DND-41 (cell line): Measurements from ENCODE around the gene LAMA2.

ENCODE experiments used
- ATAC-seq: fragments of 200-7000 bp; cut with Tn5 transposase; 3 replicates; pipeline ENCODE4 v1.9.1; 2021; ENCODE audit warnings: low read depth; ENCODE audit not compliant: insufficient read depth
- DNase-seq: peaks from one replicate; pipeline ENCODE4 v3.0.0-alpha.2; 2020
- H2AFZ ChIP-seq: 2 replicates; pipeline ENCODE4 v1.6.0; 2012; ENCODE audit warnings: low read depth, low read length
- H3K27ac ChIP-seq: 2 replicates; pipeline ENCODE4 v1.5.1; 2012; ENCODE audit warnings: low read length, inconsistent platforms
- H3K27me3 ChIP-seq: fragments of 200-600 bp; sonication (generic); 2 replicates; pipeline ENCODE4 v1.6.0; 2012; ENCODE audit warnings: low read length, mild to moderate bottlenecking, inconsistent platforms; ENCODE audit not compliant: insufficient read depth, poor library complexity
- H3K36me3 ChIP-seq: 2 replicates; pipeline ENCODE4 v1.5.1; 2012; ENCODE audit warnings: low read length, inconsistent platforms; ENCODE audit not compliant: insufficient read depth
- H3K4me1 ChIP-seq: 2 replicates; pipeline ENCODE4 v1.5.1; 2012; ENCODE audit warnings: mild to moderate bottlenecking, low read length; ENCODE audit not compliant: insufficient read depth
- H3K4me2 ChIP-seq: 2 replicates; pipeline ENCODE4 v1.6.0; 2012; ENCODE audit warnings: mild to moderate bottlenecking, moderate library complexity, low read length, inconsistent platforms; ENCODE audit not compliant: insufficient read depth
- H3K4me3 ChIP-seq, 2 experiments: fragments of 200-600 bp in 1 of 2; shearing (Covaris generic) in 1 of 2; 2 replicates each; pipeline ENCODE4 v1.5.1; 2012 to 2016; ENCODE audit warnings: inconsistent platforms in 2 of 2, low read length in 2 of 2, mild to moderate bottlenecking in 2 of 2, low read depth in 1 of 2, moderate library complexity in 1 of 2
- H3K79me2 ChIP-seq: 2 replicates; pipeline ENCODE4 v1.6.0; 2012; ENCODE audit warnings: low read length, inconsistent platforms; ENCODE audit not compliant: insufficient read depth
- H3K9ac ChIP-seq: 2 replicates; pipeline ENCODE4 v1.6.0; 2012; ENCODE audit warnings: low read depth, mild to moderate bottlenecking, inconsistent platforms, low read length, moderate library complexity
- H3K9me3 ChIP-seq: 2 replicates; pipeline ENCODE4 v1.5.1; 2012; ENCODE audit warnings: low read length, moderate library complexity, mild to moderate bottlenecking, inconsistent platforms; ENCODE audit not compliant: insufficient read depth, severe bottlenecking
- H4K20me1 ChIP-seq: 2 replicates; pipeline ENCODE4 v1.6.0; 2012; ENCODE audit warnings: low read length; ENCODE audit not compliant: insufficient read depth
- EZH2 ChIP-seq: IDR thresholded peaks from 3 replicates; pipeline ENCODE4 v1.6.1; 2012; ENCODE audit warnings: borderline replicate concordance, low read depth, mild to moderate bottlenecking, moderate library complexity, low read length, inconsistent platforms; ENCODE audit not compliant: severe bottlenecking
- TF ChIP-seq, protein P1 (sequence below): IDR thresholded peaks from 2 replicates; pipeline ENCODE4 v1.5.1; 2012; ENCODE audit warnings: borderline replicate concordance, low read length, moderate library complexity, mild to moderate bottlenecking; ENCODE audit not compliant: poor library complexity, severe bottlenecking; ENCODE audit errors: extremely low read depth

Gene LAMA2

DNA sequence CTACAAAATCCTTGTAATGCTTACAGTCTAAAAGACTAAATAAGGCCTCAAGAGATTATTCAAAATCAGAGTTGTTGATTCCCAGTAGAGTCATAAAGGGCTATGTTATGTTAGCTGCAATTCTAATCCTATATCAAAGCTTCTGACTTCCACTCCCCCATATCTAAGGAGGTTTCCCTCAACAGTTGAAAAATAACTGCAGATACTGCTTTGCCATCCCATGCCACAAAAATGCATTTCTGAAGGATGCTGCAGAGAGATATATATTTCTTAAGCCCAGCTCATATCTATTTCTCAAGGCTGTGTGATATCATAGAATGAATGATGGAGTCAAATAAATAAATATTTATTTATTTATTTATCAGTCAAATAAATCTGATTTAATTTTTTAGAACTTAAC lies 332.3 kb downstream of the LAMA2 start:
- Histone ChIP-seq H3K79me2 (no peaks in the 10 kb centered on the region), H3K4me1 (no peaks in the 10 kb centered on the region), H3K36me3 (no peaks in the 10 kb centered on the region), H3K4me2 (no peak overlapping the region), H3K4me3 (no peak overlapping the region), H3K9ac (no peak overlapping the region), H2AFZ (no peak overlapping the region), H3K27me3 (no peaks in the 10 kb centered on the region), H4K20me1 (no peaks in the 10 kb centered on the region), H3K27ac (no peak overlapping the region), H3K9me3 (no peaks in the 10 kb centered on the region)
- no peak for TF ChIP-seq EZH2
- TF ChIP-seq, protein P1, sequence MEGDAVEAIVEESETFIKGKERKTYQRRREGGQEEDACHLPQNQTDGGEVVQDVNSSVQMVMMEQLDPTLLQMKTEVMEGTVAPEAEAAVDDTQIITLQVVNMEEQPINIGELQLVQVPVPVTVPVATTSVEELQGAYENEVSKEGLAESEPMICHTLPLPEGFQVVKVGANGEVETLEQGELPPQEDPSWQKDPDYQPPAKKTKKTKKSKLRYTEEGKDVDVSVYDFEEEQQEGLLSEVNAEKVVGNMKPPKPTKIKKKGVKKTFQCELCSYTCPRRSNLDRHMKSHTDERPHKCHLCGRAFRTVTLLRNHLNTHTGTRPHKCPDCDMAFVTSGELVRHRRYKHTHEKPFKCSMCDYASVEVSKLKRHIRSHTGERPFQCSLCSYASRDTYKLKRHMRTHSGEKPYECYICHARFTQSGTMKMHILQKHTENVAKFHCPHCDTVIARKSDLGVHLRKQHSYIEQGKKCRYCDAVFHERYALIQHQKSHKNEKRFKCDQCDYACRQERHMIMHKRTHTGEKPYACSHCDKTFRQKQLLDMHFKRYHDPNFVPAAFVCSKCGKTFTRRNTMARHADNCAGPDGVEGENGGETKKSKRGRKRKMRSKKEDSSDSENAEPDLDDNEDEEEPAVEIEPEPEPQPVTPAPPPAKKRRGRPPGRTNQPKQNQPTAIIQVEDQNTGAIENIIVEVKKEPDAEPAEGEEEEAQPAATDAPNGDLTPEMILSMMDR, result no peak
- no peak for ATAC-seq
- DNase-seq, result no peak

DNA sequence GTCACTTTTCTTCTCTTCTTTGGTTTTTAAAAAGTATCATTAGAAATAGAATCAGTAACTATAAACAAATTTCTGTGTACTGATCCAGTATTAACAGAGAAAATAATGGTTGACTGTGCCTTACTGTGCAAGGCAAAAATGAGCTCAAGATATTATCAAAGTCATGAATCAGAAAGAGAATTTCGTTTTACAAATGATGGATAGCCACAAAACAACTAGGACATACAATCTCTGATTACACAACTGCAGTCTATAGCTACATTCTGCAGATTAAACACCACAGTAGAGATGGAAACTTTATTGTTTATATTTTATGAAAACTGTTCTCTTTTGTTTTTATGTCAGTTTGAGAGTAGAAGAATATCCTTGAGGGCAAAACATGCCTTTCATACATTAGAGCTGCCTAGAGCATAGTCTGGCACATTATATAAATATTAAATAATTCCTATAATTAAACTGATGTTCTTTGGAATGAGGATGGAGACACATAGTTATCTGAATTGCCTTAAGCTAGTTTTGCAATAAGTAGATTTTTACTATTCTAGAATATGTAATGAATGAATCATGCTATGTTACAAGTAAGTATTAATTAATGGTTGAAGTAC lies 333.1 kb downstream of the LAMA2 start:
- no peak overlapping the region for H3K4me2 ChIP-seq
- H4K20me1 ChIP-seq, result no peaks in the 10 kb centered on the region
- no peaks in the 10 kb centered on the region for H3K27me3 ChIP-seq
- H3K27ac ChIP-seq, result no peak overlapping the region
- no peaks in the 10 kb centered on the region for H3K9me3 ChIP-seq
- H2AFZ ChIP-seq, result no peak overlapping the region
- DNase-seq (no peak), ATAC-seq (no peak)
- H3K4me3 ChIP-seq, result no peak overlapping the region
- no peaks in the 10 kb centered on the region for H3K79me2 ChIP-seq
- H3K36me3 ChIP-seq, result no peaks in the 10 kb centered on the region
- H3K9ac ChIP-seq, result no peak overlapping the region
- no peak for TF ChIP-seq EZH2
- TF ChIP-seq, protein P1, result no peak
- H3K4me1 ChIP-seq, result no peaks in the 10 kb centered on the region

DNA sequence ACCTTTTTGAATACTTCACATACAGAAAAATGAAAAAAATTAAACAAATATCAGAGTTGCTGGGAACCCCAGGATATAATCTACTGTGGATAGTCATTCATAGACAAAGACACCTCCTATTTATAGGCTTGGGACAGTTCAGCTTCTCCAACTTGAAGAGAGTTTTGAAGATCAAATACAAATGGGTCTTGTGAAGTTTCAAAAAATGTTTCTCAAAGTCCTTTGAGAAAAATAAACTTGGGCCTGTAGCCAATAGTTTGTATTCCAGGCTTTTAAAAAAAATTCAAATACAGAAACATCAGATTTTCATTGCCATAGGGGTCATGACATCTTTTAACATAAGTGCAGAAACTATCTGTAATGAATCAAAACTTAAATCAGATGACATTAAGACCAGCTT lies 334.8 kb downstream of the LAMA2 start:
- DNase-seq, result no peak
- Histone ChIP-seq H3K4me1 (no peaks in the 10 kb centered on the region), H3K79me2 (no peaks in the 10 kb centered on the region), H3K27ac (no peak overlapping the region), H2AFZ (no peak overlapping the region), H3K27me3 (no peaks in the 10 kb centered on the region), H3K36me3 (no peaks in the 10 kb centered on the region), H3K4me2 (no peak overlapping the region), H3K9me3 (no peaks in the 10 kb centered on the region), H3K9ac (no peak overlapping the region), H3K4me3 (no peak overlapping the region), H4K20me1 (no peaks in the 10 kb centered on the region)
- no peak for TF ChIP-seq EZH2
- TF ChIP-seq, protein P1, result no peak
- no peak for ATAC-seq
